Kidney (tissue), 14 donors: ENCODE data around the gene RASGEF1C. TPM values are rescaled to one million over a fixed set of nuclear protein-coding genes. Genes with fewer than 3 reads are reported as not detected.

Experiments used
- DNase-seq, 5 donors: peaks; one replicate each; pipeline ENCODE4 v3.0.0-alpha.2; 2013 to 2020
- FAIRE-seq: peaks from 2 replicates; lab custom pipeline; 2012; peaks lifted over from hg19 to GRCh38; lab: Jason Lieb, UNC
- H3K27ac ChIP-seq, 2 donors: one replicate each; pipeline ENCODE4 v1.7.0; 2013; ENCODE audit warnings: low read depth in 2 of 2, low read length in 2 of 2, inconsistent platforms in 1 of 2
- H3K27me3 ChIP-seq: one replicate; pipeline ENCODE4 v1.7.1; 2013; ENCODE audit warnings: low read length, inconsistent platforms; ENCODE audit not compliant: control insufficient read depth, insufficient read depth
- H3K36me3 ChIP-seq, 3 donors: one replicate each; pipeline versions ENCODE4 v1.7.0 to v1.7.1; 2013; ENCODE audit warnings: low read length in 3 of 3, control low read depth in 1 of 3, inconsistent platforms in 1 of 3; ENCODE audit not compliant: insufficient read depth in 3 of 3, control insufficient read depth in 2 of 3
- H3K4me1 ChIP-seq, 3 donors: one replicate each; pipeline versions ENCODE4 v1.7.0 to v1.7.1; 2013; ENCODE audit warnings: low read length in 3 of 3, inconsistent platforms in 1 of 3, low read depth in 1 of 3; ENCODE audit not compliant: control insufficient read depth in 2 of 3, insufficient read depth in 2 of 3
- H3K4me3 ChIP-seq, 3 donors: one replicate each; pipeline versions ENCODE4 v1.7.0 to v1.8.1; 2013; ENCODE audit warnings: low read length in 3 of 3, control low read depth in 1 of 3, inconsistent platforms in 1 of 3
- H3K9ac ChIP-seq, 3 donors: one replicate each; pipeline versions ENCODE4 v1.7.0 to v1.7.1; 2013; ENCODE audit warnings: low read length in 3 of 3, control low read depth in 1 of 3, inconsistent platforms in 1 of 3
- H3K9me3 ChIP-seq, 3 donors: one replicate each; pipeline versions ENCODE4 v1.7.0 to v1.7.1; 2013; ENCODE audit warnings: low read length in 3 of 3, control low read depth in 1 of 3, inconsistent platforms in 1 of 3; ENCODE audit not compliant: control insufficient read depth in 2 of 3, insufficient read depth in 1 of 3
- CTCF ChIP-seq: IDR thresholded peaks from 3 replicates; pipeline ENCODE4 v1.5.1; 2012; ENCODE audit warnings: mild to moderate bottlenecking, moderate library complexity, borderline replicate concordance; ENCODE audit not compliant: insufficient read depth; ENCODE audit errors: extremely low read depth
- intact Hi-C: fragments of 100-400 bp; cut with DNase I; formaldehyde crosslinking; loops from one replicate; pipeline ENCODE4 v1.11.1; 2022
- polyA plus RNA-seq: library from polyadenylated mRNA; stranded (reverse); fragments of 350-450 nt; fragmentation: Illumina TruSeq; extraction: RNeasy Lipid Tissue Mini Kit (QIAGEN cat#74804); gene quantifications from one replicate; pipeline ENCODE4 v1.2.3, GENCODE V29; 2014; ENCODE audit warnings: low read depth, low replicate concordance; ENCODE audit not compliant: insufficient read depth
- total RNA-seq: library from RNA; stranded (reverse); fragmentation: NEBNext Ultra II Directional; extraction: Animal tissue kit (Norgen Biotek cat#: 25700); gene quantifications from one replicate; pipeline ENCODE4 v1.2.1, GENCODE V29; 2021
- donor health status: control.
- donor health status: control.
- donor health status: control.
- donor health status: control.
- donor health status: control.
- donor health status: DM: yes; HTN: yes; CAD: no.
- donor health status: Normal renal cell carcinoma (clear cell type).

RASGEF1C gene
- total and polyA plus RNA-seq, 2 donors from 2014 or later = 0.15 to 0.16 TPM

DNA sequence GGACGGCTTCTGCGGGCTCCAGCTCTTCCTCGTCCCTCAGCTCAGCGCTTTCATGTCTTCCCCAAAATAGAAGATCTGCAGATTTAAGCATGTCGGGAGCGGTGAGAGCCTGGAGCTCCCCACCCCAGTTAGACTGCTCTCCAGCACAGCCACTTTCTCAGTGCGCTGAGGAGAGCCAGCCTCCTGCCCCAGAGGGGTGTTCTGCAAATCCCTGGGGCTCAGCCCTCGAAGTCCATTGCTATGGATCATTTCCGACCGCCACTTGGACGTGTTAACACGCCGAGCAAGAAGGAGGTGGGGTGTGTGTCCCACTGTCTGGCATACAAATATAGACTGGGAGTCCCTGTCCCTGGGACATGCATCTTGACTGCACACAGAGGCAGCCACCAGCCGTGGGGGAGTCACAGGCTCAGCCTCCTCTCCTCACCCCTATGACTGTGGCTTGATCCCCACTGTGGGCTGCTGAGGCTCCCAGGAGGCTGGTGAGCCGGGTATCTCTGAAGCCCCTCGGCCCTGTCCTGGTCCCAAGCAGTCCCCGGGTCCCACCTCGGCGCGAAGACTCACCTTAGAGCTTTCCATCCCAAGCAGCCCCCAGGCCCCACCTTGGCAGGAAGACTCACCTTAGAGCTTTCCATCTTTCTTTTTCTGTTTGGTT is 107.4 kb downstream of the RASGEF1C start:
- peak in 2 of 5 donors; percentile 24 to 39 for DNase-seq
- Histone ChIP-seq H3K4me3 (no peak overlapping the region), H3K9me3 (no peaks in the 10 kb centered on the region), H3K4me1 (no peaks in the 10 kb centered on the region), H3K9ac (no peak overlapping the region), H3K36me3 (no peaks in the 10 kb centered on the region), H3K27me3 (no peaks in the 10 kb centered on the region), H3K27ac (no peak overlapping the region)
- no peak for FAIRE-seq
- TF ChIP-seq CTCF = no peak
- intact Hi-C loops = no loop called here

GRCh38 chr5:180100621-180101450 is 108.2 kb downstream of the RASGEF1C start:
- TF ChIP-seq CTCF = no peak
- no peaks in the 10 kb centered on the region for H3K9me3 ChIP-seq
- no peak overlapping the region for H3K27ac ChIP-seq
- FAIRE-seq (no peak), DNase-seq (peak in 2 of 5 donors; percentile 28 to 62)
- no peak overlapping the region for H3K9ac ChIP-seq
- no peaks in the 10 kb centered on the region for H3K36me3 ChIP-seq
- H3K4me1 ChIP-seq = no peaks in the 10 kb centered on the region
- intact Hi-C loops = no loop called here
- H3K4me3 ChIP-seq = no peak overlapping the region
- no peaks in the 10 kb centered on the region for H3K27me3 ChIP-seq

DNA sequence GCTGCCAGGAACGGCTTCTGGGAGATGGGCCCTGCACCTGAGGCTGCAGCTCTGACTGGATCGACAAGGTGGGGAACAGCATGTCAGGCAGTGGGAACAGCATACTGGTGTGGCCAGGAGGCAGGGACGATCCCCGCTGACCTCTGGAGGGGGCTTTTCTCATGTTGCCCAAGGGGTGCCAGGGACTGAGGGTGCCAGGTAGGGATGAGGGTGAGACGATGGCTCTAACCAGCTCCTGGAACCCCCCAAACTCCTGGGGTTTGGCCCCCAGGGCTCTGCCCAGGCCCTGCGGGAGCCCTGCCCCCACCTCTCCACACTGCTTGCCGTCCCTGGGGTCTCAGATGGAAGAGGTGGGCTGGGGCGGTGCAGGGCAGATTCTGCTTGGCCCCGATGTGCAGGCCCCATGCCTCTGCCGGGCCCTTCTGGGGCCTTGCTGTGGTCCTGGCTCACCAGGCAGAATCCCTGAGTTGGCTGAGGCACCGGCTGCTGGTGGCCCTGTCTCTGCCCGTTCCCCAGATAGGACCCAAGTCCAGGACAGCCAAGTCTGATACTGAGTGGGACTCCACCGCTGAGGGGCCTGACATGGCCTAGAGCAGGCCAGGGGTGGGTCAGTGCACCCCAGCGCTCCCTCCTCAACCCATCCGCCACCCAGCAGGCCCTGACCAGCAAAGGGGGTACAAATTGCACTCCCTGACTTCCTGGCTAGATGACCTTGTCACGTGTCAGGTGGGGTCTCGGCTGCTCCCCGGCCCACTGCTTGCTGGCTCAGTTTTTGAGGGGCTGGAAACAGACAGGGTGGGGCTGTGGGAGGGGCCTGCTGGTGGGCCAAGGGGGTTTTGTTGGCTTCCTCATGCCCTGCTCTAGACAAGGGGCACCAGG is 109.0 kb downstream of the RASGEF1C start:
- Histone ChIP-seq H3K9me3 (no peaks in the 10 kb centered on the region), H3K36me3 (no peaks in the 10 kb centered on the region), H3K27me3 (no peaks in the 10 kb centered on the region), H3K9ac (no peak overlapping the region), H3K4me3 (no peak overlapping the region), H3K27ac (no peak overlapping the region), H3K4me1 (no peaks in the 10 kb centered on the region)
- FAIRE-seq = no peak
- no peak for TF ChIP-seq CTCF
- intact Hi-C loops = no loop called here
- peak in 2 of 5 donors; percentile 25 to 61 for DNase-seq
